GM12875 (cell line): ENCODE measurements around the gene GNPNAT1.

Source experiments
- H3K4me3 ChIP-seq: one replicate; pipeline ENCODE4 v1.5.1; 2011; ENCODE audit warnings: low read depth, low read length, control low read depth
- CTCF ChIP-seq: IDR thresholded peaks from 2 replicates; pipeline ENCODE4 v1.5.1; 2011; ENCODE audit warnings: low read depth, mild to moderate bottlenecking, control low read depth, inconsistent platforms, low read length, moderate library complexity, borderline replicate concordance; ENCODE audit not compliant: insufficient read depth

GNPNAT1 gene

GRCh38 chr14:52829527-52830185 is 38.2 kb upstream of the GNPNAT1 start:
- H3K4me3 ChIP-seq = no peak overlapping the region
- TF ChIP-seq CTCF = no peak

- no peak for TF ChIP-seq CTCF
- no peak overlapping the region for H3K4me3 ChIP-seq
These were observed 36.0 kb upstream of the GNPNAT1 start for GRCh38 chr14:52827426-52827825.

- no peak for TF ChIP-seq CTCF
- no peak overlapping the region for H3K4me3 ChIP-seq
These were observed 33.7 kb upstream of the GNPNAT1 start for GRCh38 chr14:52825085-52825484.

GRCh38 chr14:52824462-52824861 is 33.1 kb upstream of the GNPNAT1 start:
- no peak for TF ChIP-seq CTCF
- H3K4me3 ChIP-seq = no peak overlapping the region

- H3K4me3 ChIP-seq = no peak overlapping the region
- TF ChIP-seq CTCF = no peak
These were observed 30.4 kb upstream of the GNPNAT1 start for GRCh38 chr14:52821805-52822250.

- no peak for TF ChIP-seq CTCF
- H3K4me3 ChIP-seq = no peak overlapping the region
These were observed 16.7 kb upstream of the GNPNAT1 start for GRCh38 chr14:52808101-52808500.

- TF ChIP-seq CTCF = no peak
These were observed 14.7 kb upstream of the GNPNAT1 start for GRCh38 chr14:52806115-52806514.

More at GRCh38 chr14:52806115-52806514, 14.7 kb upstream of the GNPNAT1 start:
- H3K4me3 ChIP-seq = no peak overlapping the region
